ENCODE results near the gene MANBA. TPM values are rescaled to one million over a fixed set of nuclear protein-coding genes. Genes with fewer than 3 reads are reported as not detected.

MANBA gene
- total and polyA plus RNA-seq, 2 of the 4 experiments (the other 2 are of a cell fraction), result 11.5 to 17.2 TPM

- CTCF ChIA-PET, result no interaction called here
- Histone ChIP-seq H3K27me3 (ENCODE audit: control insufficient read depth, insufficient read depth, low read length) (no peaks in the 10 kb centered on the region), H4K91ac (ENCODE audit: insufficient read depth, low read depth, low read length) (no peak overlapping the region), H3K9me1 (ENCODE audit: insufficient read depth, low read length) (peaks cover 3% of the 10 kb centered on the region; the same call in 1 of the 2 replicates), H3K9ac (ENCODE audit: low read depth, low read length) (no peak overlapping the region), H3K4me3 (ENCODE audit: insufficient read depth, low read depth, low read length) (no peak overlapping the region), H4K20me1 (ENCODE audit: insufficient read depth, low read length) (no peaks in the 10 kb centered on the region), H3K4ac (ENCODE audit: low read depth, low read length) (no peak overlapping the region), H3K9me3 (ENCODE audit: control insufficient read depth, insufficient read depth, low read length) (no peaks in the 10 kb centered on the region), H2AFZ (replicated peaks; ENCODE audit: low read length, poor library complexity) (no peak overlapping the region), H3K4me2 (ENCODE audit: low read depth, low read length) (no peak overlapping the region), H3K18ac (ENCODE audit: low read depth, low read length) (no peak overlapping the region), H3K36me3 (ENCODE audit: control insufficient read depth, insufficient read depth, low read length) (peaks cover 23% of the 10 kb centered on the region), H3K14ac (replicated peaks; ENCODE audit: low read depth, low read length) (no peak overlapping the region), H3K79me1 (ENCODE audit: low read depth in 1 of 2, low read length in 2 of 2) (0 out of 4 replicates have a peak, but pooled peaks cover 0 to 4% of the 10 kb centered on the region in 2 experiments), H2AK5ac (ENCODE audit: low read depth, low read length) (no peak overlapping the region), H4K5ac (ENCODE audit: low read depth, low read length) (no peak overlapping the region), H2AK9ac (replicated peaks; ENCODE audit: low read depth, low read length, poor library complexity) (no peak overlapping the region), H3K56ac (ENCODE audit: extremely low read depth, insufficient read depth, low read length) (no peak overlapping the region), H2BK20ac (ENCODE audit: low read depth, low read length) (no peak overlapping the region), H2BK120ac (ENCODE audit: low read depth, low read length) (no peak overlapping the region), H2BK15ac (ENCODE audit: low read depth, low read length) (no peak overlapping the region), H2BK5ac (ENCODE audit: low read depth, low read length, poor library complexity, severe bottlenecking) (no peak overlapping the region), H3K4me1 (ENCODE audit: control insufficient read depth, insufficient read depth, low read length) (peaks cover 2% of the 10 kb centered on the region; the same call in 1 of the 2 replicates), H3K23ac (ENCODE audit: low read depth, low read length) (no peak overlapping the region), H3K27ac (ENCODE audit: insufficient read depth, low read length) (no peak overlapping the region), H4K8ac (ENCODE audit: low read depth in 2 of 2, low read length in 2 of 2) (no peak overlapping the region)
- in situ Hi-C loops (cut with MboI; ENCODE audit: low sequenced_read_pairs), result no loop called here
- WGBS, 2 experiments (ENCODE audit: extremely low coverage in 2 of 2, insufficient read length in 1 of 2), result 100% methylated on average over 1 of the region's 7 CpGs; no CpG with 5 or more reads in 1 of the 2 experiments
- dilution Hi-C loops (cut with HindIII; ENCODE audit: low sequenced_read_pairs, unreplicated experiment), result no loop called here
- DNase-seq, result no peak
- TF ChIP-seq RFX5 (IDR thresholded peaks at IDR 0.05; ENCODE audit: low read depth, low read length) (no peak), CEBPB (IDR thresholded peaks at IDR 0.05; ENCODE audit: low read depth, low read length) (no peak), NFE2L2 (IDR thresholded peaks at IDR 0.05; ENCODE audit: low read depth, low read length) (no peak), FOS (IDR thresholded peaks at IDR 0.05; ENCODE audit: low read depth, low read length) (no peak), BHLHE40 (IDR thresholded peaks at IDR 0.05; ENCODE audit: low read depth, low read length) (no peak), RCOR1 (IDR thresholded peaks at IDR 0.05; ENCODE audit: insufficient replicate concordance, low read length) (no peak), ELK1 (IDR thresholded peaks at IDR 0.05; ENCODE audit: borderline replicate concordance, low read depth, low read length) (no peak)
- POLR2A ChIA-PET (ENCODE audit: unreplicated experiment), result no interaction called here
- ATAC-seq (ENCODE audit: low read depth), result no peak
- BruUV-seq (replicated peaks), result TSS peak; percentile 100
- intact Hi-C loops (cut with micrococcal nuclease), result no loop called here
Observed at GRCh38 chr4:102631616-102632015, 129.2 kb downstream of the MANBA start.
